Heart left ventricle (tissue), 13 donors: ENCODE results near the gene RSPH10B2.

ENCODE experiments used
- CTCF ChIP-seq, 12 donors: fragments of 200-600 bp; sonication (generic) in 4 of 12; IDR thresholded peaks; one replicate each; pipeline versions ENCODE4 v1.5.0 to v1.8.0; 2018 to 2022; ENCODE audit warnings: antibody characterized with exemption in 12 of 12, mild to moderate bottlenecking in 5 of 12
- POLR2A ChIP-seq, 2 donors: fragments of 450-650 bp; IDR thresholded peaks; one replicate each; pipeline ENCODE4 v1.6.1; 2017; ENCODE audit warnings: antibody characterized with exemption in 2 of 2, mild to moderate bottlenecking in 2 of 2, moderate library complexity in 2 of 2
- donor health status: ischemic (EF 13 %, LVEDD 7.1; RV severe dilation, severe dysfunction).
- donor health status: DM: no; HTN: yes; CAD: no.
- donor health status: DM: no; HTN: no; CAD: no.
- donor health status: ischemic (EF 25% LVEDD 6.9; RV normal size, moderate dysfunction).
- donor health status: ischemic (EF 25% LVEDD 5.7; RV mildly dilated, moderate dysfunction).
- donor health status: ischemic (EF 35%, LVEDD 5.7; RV mildly dilated, moderate dysfunction).
- donor health status: nonischemic (EF 11% LVEDD 7.7; RV severe dilation, severe dysfunction).
- donor health status: DM: yes; HTN: yes; CAD: no.
- donor health status: PGD.
- donor health status: ischemic (EF 29% LVEDD 5.4; RV normal size, mild dysfunction).
- donor health status: nonischemic (EF 23%, LVEDD 6.1; RV moderate dilation, normal function).

GRCh38 chr7:6705959-6706665 lies 47.8 kb upstream of the RSPH10B2 start:
- TF ChIP-seq CTCF (IDR thresholded peaks at IDR 0.05) (no peak), POLR2A (IDR thresholded peaks at IDR 0.05) (no peak)
